Stimulated activated CD4-positive, alpha-beta T cell treated with anti-CD3 and anti-CD28 coated beads, Interleukin-12 subunit alpha, Interleukin-12 subunit beta, amount 100 ng/mL, for 4 hours (primary cell): ENCODE measurements around the gene MSANTD1.
"Not testable (repeated sequence)": the region's sequence is repeated elsewhere in the genome, so short reads cannot be mapped to it uniquely, and the experiment has no call there.

Source experiments
- DNase-seq: peaks from one replicate; pipeline ENCODE4 v3.0.0-alpha.2; 2020

MSANTD1 gene

GRCh38 chr4:3291969-3292570, 43.1 kb downstream of the MSANTD1 start:
- peak; percentile 23 for DNase-seq

- peak; percentile 87 for DNase-seq
These were observed 43.8 kb downstream of the MSANTD1 start, which contains the start of gene RGS12 for GRCh38 chr4:3292571-3293400. RGS12 (plus strand) TSS chr4:3293021; CDS start chr4:3316171, 23,150 bp downstream.

GRCh38 chr4:3293401-3294391, 44.7 kb downstream of the MSANTD1 start:
- DNase-seq = no peak

GRCh38 chr4:3294401-3295241, 45.7 kb downstream of the MSANTD1 start:
- DNase-seq = no peak

- no peak for DNase-seq
These were observed 47.1 kb downstream of the MSANTD1 start for GRCh38 chr4:3295837-3296624.

- no peak for DNase-seq
These were observed 47.7 kb downstream of the MSANTD1 start for GRCh38 chr4:3296651-3297050.

- DNase-seq = no peak
These were observed 48.3 kb downstream of the MSANTD1 start for GRCh38 chr4:3297066-3297859.

- DNase-seq = no peak
These were observed 50.4 kb downstream of the MSANTD1 start for GRCh38 chr4:3299122-3299975.

GRCh38 chr4:3299976-3300671, 51.2 kb downstream of the MSANTD1 start:
- DNase-seq = no peak

- not testable (repeated sequence) for DNase-seq
These were observed 51.9 kb downstream of the MSANTD1 start for GRCh38 chr4:3300882-3301281.

- no peak for DNase-seq
These were observed 52.7 kb downstream of the MSANTD1 start for GRCh38 chr4:3301450-3302172.

GRCh38 chr4:3302173-3302785, 53.3 kb downstream of the MSANTD1 start:
- peak; percentile 38 for DNase-seq

GRCh38 chr4:3302786-3303564, 54.0 kb downstream of the MSANTD1 start:
- no peak for DNase-seq

GRCh38 chr4:3303565-3303824, 54.5 kb downstream of the MSANTD1 start:
- DNase-seq = no peak

GRCh38 chr4:3303923-3304710, 55.2 kb downstream of the MSANTD1 start:
- DNase-seq = no peak
